Measurements from ENCODE around the gene OR10C1. TPM values are rescaled to one million over a fixed set of nuclear protein-coding genes. Genes with fewer than 3 reads are reported as not detected.

Gene OR10C1
- total RNA-seq, result not detected

- no peaks in the 10 kb centered on the region for H3K27me3 ChIP-seq
- H3K36me3 ChIP-seq, result no peaks in the 10 kb centered on the region
- no peak within 1 kb of the TSS for H3K27ac ChIP-seq
- DNase-seq, result no peak
- H3K9me3 ChIP-seq, result no peaks in the 10 kb centered on the region
- intact Hi-C loops (cut with DNase I; ENCODE audit: low total_unique reads) (no loop called here), in situ Hi-C loops (cut with MboI; ENCODE audit: low pct_ligation_motif_present in 1 of 4, low pct_unique_long_range_greater_than_20kb in 1 of 4, low sequenced_read_pairs in 3 of 4) (no loop called here)
- no peak for TF ChIP-seq POLR2AphosphoS5 (IDR thresholded peaks at IDR 0.05)
- TF ChIP-seq POLR2A (IDR thresholded peaks at IDR 0.05), result no peak
- no peak for TF ChIP-seq EP300 (IDR thresholded peaks at IDR 0.05; ENCODE audit: low read depth)
- no peak for TF ChIP-seq CTCF (IDR thresholded peaks at IDR 0.05)
- no peak within 1 kb of the TSS for H3K4me3 ChIP-seq
- H3K4me1 ChIP-seq, result no peaks in the 10 kb centered on the region
These were observed at the start of gene OR10C1 for GRCh38 chr6:29439006-29439405. Gene OR10C1 (plus strand): TSS chr6:29439306. CDS start chr6:29440016, 710 bp downstream.

DNA sequence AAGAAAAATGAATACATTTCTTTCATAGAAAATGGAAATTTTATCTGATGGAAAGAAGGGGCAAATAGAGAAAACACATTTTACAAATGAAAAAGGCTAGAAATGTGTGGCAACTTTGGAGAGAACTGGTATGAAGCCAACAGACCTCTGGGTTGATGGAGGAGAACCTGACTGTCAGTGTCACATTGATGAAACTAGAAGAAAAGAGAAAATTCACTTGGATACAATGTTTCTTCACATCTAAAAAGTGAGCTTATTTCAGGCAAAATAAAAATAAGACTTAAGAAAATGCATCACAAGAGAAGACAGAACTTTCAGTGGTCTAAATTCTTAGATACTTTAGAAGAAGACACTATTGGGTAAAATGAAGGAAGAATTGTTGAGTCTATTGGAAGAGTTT, 43.8 kb upstream of the OR10C1 start, which contains the start of gene OR12D2:
OR12D2 (plus strand) TSS at position 301 of the 400 bp plus-strand sequence. CDS start 1,069 bp downstream, outside the sequence.
- Histone ChIP-seq H3K27me3 (no peaks in the 10 kb centered on the region), H3K27ac (no peak within 1 kb of the TSS), H3K9me3 (no peaks in the 10 kb centered on the region), H3K4me3 (no peak within 1 kb of the TSS), H3K4me1 (no peaks in the 10 kb centered on the region), H3K36me3 (no peaks in the 10 kb centered on the region)
- in situ Hi-C loops (cut with MboI; ENCODE audit: low pct_ligation_motif_present in 1 of 4, low pct_unique_long_range_greater_than_20kb in 1 of 4, low sequenced_read_pairs in 3 of 4), result no loop called here
- no peak for DNase-seq
- intact Hi-C loops (cut with DNase I; ENCODE audit: low total_unique reads), result no loop called here
- TF ChIP-seq EP300 (IDR thresholded peaks at IDR 0.05; ENCODE audit: low read depth) (no peak), POLR2A (IDR thresholded peaks at IDR 0.05) (no peak), POLR2AphosphoS5 (IDR thresholded peaks at IDR 0.05) (no peak), CTCF (IDR thresholded peaks at IDR 0.05) (no peak)

DNA sequence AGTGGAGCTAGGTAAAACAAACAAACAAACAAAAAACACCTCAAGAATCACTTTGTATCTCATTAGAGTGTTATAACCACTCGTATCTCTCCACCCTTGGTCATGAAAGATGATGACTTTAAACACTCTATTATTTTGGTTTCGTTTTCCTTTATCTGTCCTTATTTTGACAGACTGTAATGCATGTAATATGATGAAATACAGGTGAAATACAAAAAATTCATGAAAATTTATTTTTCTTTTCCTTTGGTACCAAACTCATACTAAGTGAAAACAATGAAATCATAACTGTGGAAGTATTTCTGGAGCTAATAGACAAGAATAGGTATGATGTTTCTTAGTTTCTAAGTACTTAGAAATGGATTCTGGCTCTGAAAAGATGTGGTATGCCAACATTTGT, 39.6 kb upstream of the OR10C1 start:
- in situ Hi-C loops (cut with MboI; ENCODE audit: low pct_ligation_motif_present in 1 of 4, low pct_unique_long_range_greater_than_20kb in 1 of 4, low sequenced_read_pairs in 3 of 4), result no loop called here
- H3K4me3 ChIP-seq, result no peak overlapping the region
- 61 to 64% methylated on average over 2 of the region's 2 CpGs for WGBS, 2 donors (ENCODE audit: low coverage in 1 of 2)

GRCh38 chr6:29403801-29404200, 35.3 kb upstream of the OR10C1 start:
- Histone ChIP-seq H3K9me3 (no peaks in the 10 kb centered on the region), H3K36me3 (no peaks in the 10 kb centered on the region), H3K4me3 (no peak overlapping the region), H3K4me1 (no peaks in the 10 kb centered on the region), H3K27me3 (no peaks in the 10 kb centered on the region), H3K27ac (no peak overlapping the region)
- TF ChIP-seq EP300 (IDR thresholded peaks at IDR 0.05; ENCODE audit: low read depth) (no peak), POLR2A (IDR thresholded peaks at IDR 0.05) (no peak)
- WGBS, 2 donors (ENCODE audit: low coverage in 1 of 2), result 25 to 93% methylated on average over 1 of the region's 1 CpG
- DNase-seq, result no peak
- intact Hi-C loops (cut with DNase I; ENCODE audit: low total_unique reads) (no loop called here), in situ Hi-C loops (cut with MboI; ENCODE audit: low pct_ligation_motif_present in 1 of 4, low pct_unique_long_range_greater_than_20kb in 1 of 4, low sequenced_read_pairs in 3 of 4) (no loop called here)

More for the DNA sequence above, 39.6 kb upstream of the OR10C1 start:
- no peak for DNase-seq
- H3K27me3 ChIP-seq, result no peaks in the 10 kb centered on the region
- TF ChIP-seq POLR2AphosphoS5 (IDR thresholded peaks at IDR 0.05) (no peak), CTCF (IDR thresholded peaks at IDR 0.05) (no peak), POLR2A (IDR thresholded peaks at IDR 0.05) (no peak), EP300 (IDR thresholded peaks at IDR 0.05; ENCODE audit: low read depth) (no peak)
- no peaks in the 10 kb centered on the region for H3K4me1 ChIP-seq
- intact Hi-C loops (cut with DNase I; ENCODE audit: low total_unique reads), result no loop called here
- H3K9me3 ChIP-seq, result no peaks in the 10 kb centered on the region
- H3K27ac ChIP-seq, result no peak overlapping the region
- no peaks in the 10 kb centered on the region for H3K36me3 ChIP-seq

DNA sequence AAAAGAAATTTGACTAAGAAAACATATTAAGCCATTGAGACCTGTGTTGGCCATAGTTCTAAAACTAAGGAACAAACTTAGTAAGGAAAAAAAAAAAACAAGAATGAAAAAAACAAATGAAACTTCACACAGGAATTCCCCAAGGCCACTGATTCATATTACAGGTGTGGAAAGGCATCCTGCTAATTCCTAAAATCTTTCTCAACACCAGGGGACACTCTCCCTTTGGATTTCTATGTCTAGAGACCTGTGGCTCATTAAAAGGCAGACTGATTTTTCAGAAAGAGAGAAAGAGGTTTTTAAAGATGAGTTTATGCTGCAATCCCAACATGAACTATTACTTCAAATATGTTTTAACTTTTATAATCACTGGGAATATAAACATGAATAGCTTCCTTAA, 24.5 kb upstream of the OR10C1 start, which contains the start of gene OR12D1:
OR12D1 (plus strand) TSS at position 341 of the 400 bp plus-strand sequence.
- H3K27ac ChIP-seq, result no peak within 1 kb of the TSS
- H3K36me3 ChIP-seq, result no peaks in the 10 kb centered on the region
- no peaks in the 10 kb centered on the region for H3K4me1 ChIP-seq
- intact Hi-C loops (cut with DNase I; ENCODE audit: low total_unique reads), result no loop called here
- in situ Hi-C loops (cut with MboI; ENCODE audit: low pct_ligation_motif_present in 1 of 4, low pct_unique_long_range_greater_than_20kb in 1 of 4, low sequenced_read_pairs in 3 of 4), result no loop called here
- H3K4me3 ChIP-seq, result no peak within 1 kb of the TSS
- H3K27me3 ChIP-seq, result no peaks in the 10 kb centered on the region
- no peaks in the 10 kb centered on the region for H3K9me3 ChIP-seq
- TF ChIP-seq EP300 (IDR thresholded peaks at IDR 0.05; ENCODE audit: low read depth) (no peak), POLR2A (IDR thresholded peaks at IDR 0.05) (no peak), POLR2AphosphoS5 (IDR thresholded peaks at IDR 0.05) (no peak), CTCF (IDR thresholded peaks at IDR 0.05) (no peak)
- DNase-seq, result no peak

Data from transverse colon (tissue), 4 donors.